ENCODE results near the gene CHAMP1. TPM values are rescaled to one million over a fixed set of nuclear protein-coding genes. Genes with fewer than 3 reads are reported as not detected.
"Not testable (repeated sequence)": the region's sequence is repeated elsewhere in the genome, so short reads cannot be mapped to it uniquely, and the experiment has no call there.

The CHAMP1 gene
- total and polyA plus RNA-seq, 2 donors (not counting 3 experiments of a cell fraction or from before 2014, with no cell fraction given), result 19.2 to 24.1 TPM

DNA sequence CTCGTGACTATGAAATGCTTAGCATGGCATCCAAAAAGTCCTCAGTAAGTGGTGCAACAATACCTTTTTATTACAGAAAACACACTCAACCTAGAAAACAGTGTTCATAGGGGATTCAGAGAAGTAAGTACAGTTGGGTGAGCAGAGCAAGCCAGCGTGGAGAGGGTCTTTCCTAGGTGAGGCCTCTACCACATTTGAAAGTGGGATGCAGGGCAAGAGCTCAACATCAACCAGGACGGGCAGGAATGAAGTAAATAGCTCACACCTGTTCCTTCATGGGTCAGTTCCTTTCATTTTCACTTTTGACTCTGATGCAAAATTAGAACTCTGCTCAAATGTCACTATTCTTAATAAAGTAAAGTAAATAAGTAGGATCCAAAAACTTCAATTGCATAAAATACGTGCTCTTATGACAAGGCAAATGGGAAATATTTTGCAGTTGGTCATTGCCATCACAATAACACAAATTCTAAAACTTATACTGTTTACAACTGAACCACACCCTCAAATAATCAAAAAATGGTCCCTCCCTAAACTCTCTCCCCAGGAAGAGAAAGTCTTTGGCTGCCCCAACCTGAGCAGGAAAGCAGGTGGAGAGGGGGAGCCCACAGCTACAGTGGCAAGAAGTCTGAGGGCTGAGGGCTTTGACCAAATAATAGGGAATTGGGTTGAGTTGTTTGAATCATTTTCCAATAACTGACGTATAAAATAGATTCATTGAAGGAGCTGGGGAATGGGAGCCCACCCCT lies 20.2 kb downstream of the CHAMP1 start:
- Histone ChIP-seq H3K4me3 (replicated peaks in 1 of 3; ENCODE audit: insufficient read depth in 1 of 3, low read depth in 1 of 3, low read length in 3 of 3) (no peak overlapping the region), H3K9me3 (replicated peaks; ENCODE audit: control insufficient read depth, insufficient read depth, low read length) (no peaks in the 10 kb centered on the region), H3K9me1 (replicated peaks; ENCODE audit: control insufficient read depth, extremely low read depth, insufficient read depth, low read length) (no peaks in the 10 kb centered on the region), H3K27ac (ENCODE audit: insufficient read depth, low read depth, low read length) (no peak overlapping the region), H3K79me2 (ENCODE audit: control insufficient read depth, insufficient read depth, low read length) (no peaks in the 10 kb centered on the region), H3K4me1 (ENCODE audit: control insufficient read depth, extremely low read depth, insufficient read depth, low read length) (no peaks in the 10 kb centered on the region), H3K36me3 (ENCODE audit: control insufficient read depth in 2 of 2, extremely low read depth in 1 of 2, insufficient read depth in 2 of 2, low read length in 2 of 2) (no peaks in the 10 kb centered on the region), H2AFZ (ENCODE audit: low read depth, low read length) (no peak overlapping the region), H3K27me3 (ENCODE audit: control insufficient read depth in 2 of 2, insufficient read depth in 2 of 2, low read length in 2 of 2) (peaks cover 0 to 4% of the 10 kb centered on the region in 2 experiments), H3K4me2 (ENCODE audit: insufficient read depth, low read length) (no peak overlapping the region), H3K9ac (replicated peaks; ENCODE audit: extremely low read depth, insufficient read depth, low read length) (no peak overlapping the region), H4K20me1 (replicated peaks; ENCODE audit: control insufficient read depth, extremely low read depth, insufficient read depth, low read length) (no peaks in the 10 kb centered on the region)
- ChIA-PET CTCF (no interaction called here), POLR2A (no interaction called here)
- FAIRE-seq (no peak), DNase-seq (ENCODE audit: low read depth, low spot score) (no peak)
- intact Hi-C loops (cut with micrococcal nuclease), result no loop called here
- dilution Hi-C loops (cut with MboI; ENCODE audit: extremely low pct_ligation_motif_present, low sequenced_read_pairs), result no loop called here
- BruUV-seq (replicated peaks), result no TSS peak
- TF ChIP-seq, protein P1, sequence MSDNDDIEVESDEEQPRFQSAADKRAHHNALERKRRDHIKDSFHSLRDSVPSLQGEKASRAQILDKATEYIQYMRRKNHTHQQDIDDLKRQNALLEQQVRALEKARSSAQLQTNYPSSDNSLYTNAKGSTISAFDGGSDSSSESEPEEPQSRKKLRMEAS (IDR thresholded peaks at IDR 0.05; ENCODE audit: insufficient read depth, insufficient read length), result no peak
- TF ChIP-seq FOS (IDR thresholded peaks at IDR 0.05; ENCODE audit: borderline replicate concordance, insufficient read depth, low read length) (no peak), GATA2 (IDR thresholded peaks at IDR 0.05; ENCODE audit: insufficient read depth, insufficient read length, low read depth, low read length) (no peak), EZH2 (IDR thresholded peaks at IDR 0.05; ENCODE audit: borderline replicate concordance, low read depth, low read length, severe bottlenecking) (no peak), POLR2A (IDR thresholded peaks at IDR 0.05; ENCODE audit: low read depth, low read length) (no peak), POLR2AphosphoS5 (IDR thresholded peaks at IDR 0.05; ENCODE audit: insufficient read depth, low read depth, low read length) (no peak), MYC (IDR thresholded peaks at IDR 0.05; ENCODE audit: low read depth, low read length) (no peak), JUN (IDR thresholded peaks at IDR 0.05; ENCODE audit: borderline replicate concordance, insufficient read depth, insufficient read length, low read depth) (no peak)
- TF ChIP-seq, protein P2, sequence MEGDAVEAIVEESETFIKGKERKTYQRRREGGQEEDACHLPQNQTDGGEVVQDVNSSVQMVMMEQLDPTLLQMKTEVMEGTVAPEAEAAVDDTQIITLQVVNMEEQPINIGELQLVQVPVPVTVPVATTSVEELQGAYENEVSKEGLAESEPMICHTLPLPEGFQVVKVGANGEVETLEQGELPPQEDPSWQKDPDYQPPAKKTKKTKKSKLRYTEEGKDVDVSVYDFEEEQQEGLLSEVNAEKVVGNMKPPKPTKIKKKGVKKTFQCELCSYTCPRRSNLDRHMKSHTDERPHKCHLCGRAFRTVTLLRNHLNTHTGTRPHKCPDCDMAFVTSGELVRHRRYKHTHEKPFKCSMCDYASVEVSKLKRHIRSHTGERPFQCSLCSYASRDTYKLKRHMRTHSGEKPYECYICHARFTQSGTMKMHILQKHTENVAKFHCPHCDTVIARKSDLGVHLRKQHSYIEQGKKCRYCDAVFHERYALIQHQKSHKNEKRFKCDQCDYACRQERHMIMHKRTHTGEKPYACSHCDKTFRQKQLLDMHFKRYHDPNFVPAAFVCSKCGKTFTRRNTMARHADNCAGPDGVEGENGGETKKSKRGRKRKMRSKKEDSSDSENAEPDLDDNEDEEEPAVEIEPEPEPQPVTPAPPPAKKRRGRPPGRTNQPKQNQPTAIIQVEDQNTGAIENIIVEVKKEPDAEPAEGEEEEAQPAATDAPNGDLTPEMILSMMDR (IDR thresholded peaks at IDR 0.05; ENCODE audit: extremely low read depth in 1 of 2, insufficient read depth in 1 of 2, low read depth in 1 of 2, low read length in 2 of 2), result no peak

DNA sequence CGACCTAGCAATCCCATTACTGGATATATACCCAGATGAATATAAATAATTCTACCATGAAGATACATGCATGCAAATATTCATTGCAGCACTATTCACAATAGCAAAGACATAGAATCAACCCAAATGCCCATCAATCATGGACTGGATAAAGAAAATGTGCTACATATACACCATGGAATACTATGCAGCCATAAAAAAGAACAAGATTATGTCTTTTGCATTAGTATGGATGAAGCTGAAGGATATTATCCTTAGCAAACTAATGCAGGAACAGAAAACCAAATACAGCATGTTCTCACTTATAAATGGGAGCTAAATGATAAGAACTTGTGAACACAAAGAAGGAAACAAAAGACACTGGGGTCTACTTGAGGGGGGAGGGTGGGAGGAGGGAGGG lies 22.2 kb downstream of the CHAMP1 start:
- H3K9ac ChIP-seq (replicated peaks; ENCODE audit: extremely low read depth, insufficient read depth, low read length); POLR2A ChIA-PET; H3K4me1 ChIP-seq (ENCODE audit: control insufficient read depth, extremely low read depth, insufficient read depth, low read length); H3K4me3 ChIP-seq (replicated peaks in 1 of 3; ENCODE audit: insufficient read depth in 1 of 3, low read depth in 1 of 3, low read length in 3 of 3); intact Hi-C loops (cut with micrococcal nuclease); DNase-seq (ENCODE audit: low read depth, low spot score); H4K20me1 ChIP-seq (replicated peaks; ENCODE audit: control insufficient read depth, extremely low read depth, insufficient read depth, low read length); H3K9me3 ChIP-seq (replicated peaks; ENCODE audit: control insufficient read depth, insufficient read depth, low read length); H3K27ac ChIP-seq (ENCODE audit: insufficient read depth, low read depth, low read length); H3K4me2 ChIP-seq (ENCODE audit: insufficient read depth, low read length); H3K36me3 ChIP-seq (ENCODE audit: control insufficient read depth in 2 of 2, extremely low read depth in 1 of 2, insufficient read depth in 2 of 2, low read length in 2 of 2); H3K9me1 ChIP-seq (replicated peaks; ENCODE audit: control insufficient read depth, extremely low read depth, insufficient read depth, low read length); H3K27me3 ChIP-seq (ENCODE audit: control insufficient read depth in 2 of 2, insufficient read depth in 2 of 2, low read length in 2 of 2); BruUV-seq (replicated peaks); FAIRE-seq; dilution Hi-C loops (cut with MboI; ENCODE audit: extremely low pct_ligation_motif_present, low sequenced_read_pairs); H3K79me2 ChIP-seq (ENCODE audit: control insufficient read depth, insufficient read depth, low read length); H2AFZ ChIP-seq (ENCODE audit: low read depth, low read length): not testable (repeated sequence)
- CTCF ChIA-PET, result interaction anchor here (1.2 kb wide), 1 partner anchor 54 kb away, joined by 4 read pairs; no protein-coding TSS in a partner anchor

All from endothelial cell of umbilical vein (primary cell).